Measurements from ENCODE around the gene PRSS56. TPM values are rescaled to one million over a fixed set of nuclear protein-coding genes. Genes with fewer than 3 reads are reported as not detected.
A peak's percentile ranks its signal among the peaks of the same experiment; 100 is the strongest.

The PRSS56 gene
- total and polyA plus RNA-seq, 2 of the 8 experiments (the other 6 are each of a cell fraction or from before 2014, with no cell fraction given): 0.03 TPM; not detected in 1

DNA sequence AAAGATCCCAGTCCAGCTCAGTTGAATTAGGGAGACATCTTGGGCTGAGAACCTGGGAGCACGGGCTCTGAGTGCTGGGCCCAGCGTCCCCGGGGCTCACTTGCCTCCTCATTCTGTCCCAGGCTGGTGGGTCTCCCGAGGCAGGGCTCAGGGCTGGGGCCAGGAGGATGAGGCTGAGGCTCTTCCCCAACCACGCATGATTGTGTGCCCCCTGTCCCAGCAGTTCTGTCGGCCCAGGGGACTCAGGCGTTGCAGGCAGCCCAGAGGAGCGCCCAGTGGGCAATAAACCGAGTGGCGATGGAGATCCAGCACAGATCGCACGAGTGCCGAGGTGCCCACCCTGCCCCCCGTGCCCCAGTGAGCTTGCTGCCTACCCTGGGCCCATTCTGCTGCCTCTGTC lies 910 bp downstream of the PRSS56 start:
- CTCF ChIA-PET (ENCODE audit: partially characterized antibody): interaction anchor here (0.6 to 10.6 kb wide), 42 partner anchors 10 to 928 kb away, joined by 3 to 176 read pairs (median 5); partner anchors contain the start of genes ALPI and CHRNG
- H4K8ac ChIP-seq (ENCODE audit: extremely low read depth, insufficient read depth, low read length): no peak overlapping the region
- no peak for TF ChIP-seq NANOG (IDR thresholded peaks at IDR 0.05; ENCODE audit: insufficient read depth, low read depth, low read length, poor library complexity, severe bottlenecking)
- TF ChIP-seq HDAC2 (IDR thresholded peaks at IDR 0.05; ENCODE audit: borderline replicate concordance in 1 of 2, low read depth in 2 of 2, low read length in 2 of 2): no peak
- TF ChIP-seq SP1 (IDR thresholded peaks at IDR 0.05; ENCODE audit: low read depth, low read length): no peak
- no peak for TF ChIP-seq TBP (IDR thresholded peaks at IDR 0.05; ENCODE audit: low read depth, low read length)
- TF ChIP-seq GTF2F1 (IDR thresholded peaks at IDR 0.05; ENCODE audit: borderline replicate concordance, low read depth, low read length): no peak
- no peak for TF ChIP-seq JUND (IDR thresholded peaks at IDR 0.05; ENCODE audit: low read length)
- TF ChIP-seq, protein P1, sequence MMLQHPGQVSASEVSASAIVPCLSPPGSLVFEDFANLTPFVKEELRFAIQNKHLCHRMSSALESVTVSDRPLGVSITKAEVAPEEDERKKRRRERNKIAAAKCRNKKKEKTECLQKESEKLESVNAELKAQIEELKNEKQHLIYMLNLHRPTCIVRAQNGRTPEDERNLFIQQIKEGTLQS (IDR thresholded peaks at IDR 0.05; ENCODE audit: insufficient read depth, low read depth, low read length): no peak
- TF ChIP-seq HDAC6 (IDR thresholded peaks at IDR 0.05; ENCODE audit: low read depth, low read length): no peak
- TF ChIP-seq CHD1 (IDR thresholded peaks at IDR 0.05; ENCODE audit: low read depth, low read length): no peak
- TF ChIP-seq SIN3A (conservative IDR thresholded peaks at IDR 0.05 in 1 of 2, IDR thresholded peaks at IDR 0.05 in 1 of 2; ENCODE audit: low read depth in 1 of 2, low read length in 2 of 2): no peak
- TF ChIP-seq KDM5A (IDR thresholded peaks at IDR 0.05; ENCODE audit: low read length): no peak
- no peak for TF ChIP-seq EGR1 (IDR thresholded peaks at IDR 0.05; ENCODE audit: borderline replicate concordance, low read depth, low read length)
- TF ChIP-seq CBX8 (IDR thresholded peaks at IDR 0.05; ENCODE audit: borderline replicate concordance, low read depth, low read length): no peak

More for the DNA sequence above, 910 bp downstream of the PRSS56 start:
- Histone ChIP-seq H3K4me3 (ENCODE audit: extremely low read depth in 1 of 4, insufficient read depth in 2 of 4, low read depth in 3 of 4, low read length in 4 of 4) (no peak overlapping the region), H3K79me1 (ENCODE audit: low read depth, low read length) (no peaks in the 10 kb centered on the region), H2BK120ac (replicated peaks; ENCODE audit: low read depth, low read length) (no peak overlapping the region), H4K20me1 (replicated peaks in 1 of 2; ENCODE audit: control insufficient read depth in 1 of 2, insufficient read depth in 2 of 2, low read length in 2 of 2) (peaks cover 3 to 4% of the 10 kb centered on the region in 2 experiments), H3K9ac (replicated peaks in 1 of 4; ENCODE audit: extremely low read depth in 1 of 4, low read depth in 3 of 4, low read length in 3 of 4) (no peak overlapping the region), H3K14ac (ENCODE audit: insufficient read length) (no peak overlapping the region), H3K56ac (replicated peaks; ENCODE audit: insufficient read length, low read depth, low read length) (no peak overlapping the region), H3K27me3 (replicated peaks in 1 of 4; ENCODE audit: control insufficient read depth in 3 of 4, extremely low read depth in 1 of 4, insufficient read depth in 3 of 4, low read length in 3 of 4) (peaks cover 19 to 43% (median 37%) of the 10 kb centered on the region in 4 experiments), H3K23ac (ENCODE audit: insufficient read length) (no peak overlapping the region), H2BK15ac (ENCODE audit: low read length) (0 out of 2 replicates have a peak overlapping the region, but pooled peaks have one; percentile 31), H3K79me2 (ENCODE audit: control insufficient read depth in 1 of 2, insufficient read depth in 2 of 2, low read length in 2 of 2) (no peaks in the 10 kb centered on the region), H3K4ac (replicated peaks; ENCODE audit: insufficient read length, low read depth, low read length) (no peak overlapping the region), H3K23me2 (ENCODE audit: low read depth, low read length) (peaks cover 10% of the 10 kb centered on the region; the same call in 1 of the 2 replicates), H4K5ac (ENCODE audit: insufficient read length, low read depth, low read length) (no peak overlapping the region), H3K18ac (ENCODE audit: extremely low read depth, low read length) (no peak overlapping the region), H2BK20ac (ENCODE audit: low read length) (no peak overlapping the region), H3K36me3 (ENCODE audit: control insufficient read depth in 2 of 4, insufficient read depth in 4 of 4, low read length in 3 of 4) (no peaks in the 10 kb centered on the region), H3K9me3 (ENCODE audit: insufficient read depth in 2 of 2, low read depth in 1 of 2, low read length in 1 of 2) (no peaks in the 10 kb centered on the region), H4K91ac (replicated peaks; ENCODE audit: insufficient read length, low read length) (no peak overlapping the region), H2AFZ (ENCODE audit: low read length) (no peak overlapping the region), H3K4me1 (replicated peaks in 1 of 4; ENCODE audit: control insufficient read depth in 3 of 4, insufficient read depth in 4 of 4, low read length in 3 of 4) (peaks cover 0 to 22% (median 8%) of the 10 kb centered on the region in 4 experiments; a peak in 6 of 7 replicates), H2BK5ac (ENCODE audit: low read depth, low read length) (no peak overlapping the region), H3K4me2 (ENCODE audit: insufficient read depth in 1 of 2, low read depth in 2 of 2, low read length in 2 of 2) (no peak overlapping the region), H2AK5ac (ENCODE audit: low read depth, low read length) (no peak overlapping the region; the same call in 1 of the 2 replicates), H2BK12ac (ENCODE audit: low read depth, low read length) (peak overlapping the region; percentile 87; the same call in 1 of the 2 replicates), H3K27ac (ENCODE audit: low read depth, low read length) (no peak overlapping the region)
- POLR2A ChIA-PET (ENCODE audit: partially characterized antibody): interaction anchor here (0.5 to 1.7 kb wide), 5 partner anchors 13 to 130 kb away, joined by 3 to 5 read pairs (median 4); partner anchors contain the start of genes EIF4E2 and TIGD1
- FAIRE-seq (no peak), DNase-seq (ENCODE audit: low read depth in 1 of 2, low spot score in 2 of 2) (no peak)
- 95% methylated on average over 14 of the region's 14 CpGs; no CpG with 5 or more reads in 1 of the 2 experiments for WGBS, 2 experiments (ENCODE audit: extremely low coverage in 1 of 2, insufficient coverage in 1 of 2, insufficient read length in 1 of 2, insufficient replicate concordance in 2 of 2, low coverage in 1 of 2, low lambda C conversion rate in 2 of 2, missing lambda C conversion rate in 1 of 2)

Data from H1 (cell line).